Measurements from ENCODE around the gene PRDM13. TPM values are rescaled to one million over a fixed set of nuclear protein-coding genes. Genes with fewer than 3 reads are reported as not detected.

Gene PRDM13
- total and polyA plus RNA-seq, 12 donors, result not detected

DNA sequence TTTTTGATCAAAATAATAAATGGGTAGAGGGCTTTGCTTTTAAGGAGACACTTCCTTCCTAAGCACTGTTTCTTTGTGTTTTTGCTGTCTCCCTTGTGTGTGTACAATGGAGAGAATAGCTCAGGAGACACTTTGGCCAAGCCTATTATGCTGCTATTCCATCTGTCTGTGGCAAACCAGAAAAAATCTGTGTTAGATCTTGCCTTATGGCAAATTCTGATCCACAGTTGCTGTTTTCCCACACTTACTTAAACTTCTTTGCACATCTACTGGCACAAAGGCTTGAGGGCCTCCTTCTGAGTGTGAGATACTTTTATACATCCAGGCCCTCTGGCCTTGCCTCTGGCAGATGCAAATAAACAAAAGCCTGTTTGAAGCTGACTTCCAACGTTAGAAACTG, 53.6 kb downstream of the PRDM13 start:
- no peak for DNase-seq
- no peaks in the 10 kb centered on the region for H3K4me1 ChIP-seq (replicated peaks in 1 of 2)
- intact Hi-C loops (cut with DNase I), result no loop called here
- H3K27me3 ChIP-seq, result no peaks in the 10 kb centered on the region
- WGBS, 4 donors, result 0 to 20% (median 9%) methylated on average over 1 of the region's 1 CpG
- no peak overlapping the region for H3K4me3 ChIP-seq
- TF ChIP-seq CTCF (IDR thresholded peaks at IDR 0.05), result no peak
- no peak for TF ChIP-seq POLR2A (IDR thresholded peaks at IDR 0.05)
- no peak overlapping the region for H3K27ac ChIP-seq
- no peaks in the 10 kb centered on the region for H3K36me3 ChIP-seq (replicated peaks in 1 of 2)
- H3K9me3 ChIP-seq (replicated peaks in 1 of 3), result no peaks in the 10 kb centered on the region

DNA sequence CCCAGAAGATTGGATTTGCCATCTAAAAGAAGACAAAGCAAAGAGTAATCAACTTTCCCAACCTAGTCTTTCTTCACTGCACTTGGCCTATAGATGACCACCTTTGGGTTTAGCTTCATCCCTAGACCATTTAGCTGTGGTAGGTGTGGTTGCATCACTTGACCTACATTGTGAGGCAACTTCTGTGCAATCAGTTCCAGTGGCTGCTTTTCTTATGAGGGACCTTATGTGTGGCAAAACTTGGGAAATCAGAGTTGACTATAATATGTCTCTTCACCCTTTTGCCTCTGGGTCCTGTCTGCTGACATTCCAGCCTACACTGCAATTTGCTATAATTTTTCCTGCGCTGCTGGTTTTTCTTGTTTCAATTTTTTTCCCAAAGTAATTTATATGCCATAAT, 55.2 kb downstream of the PRDM13 start:
- intact Hi-C loops (cut with DNase I), result no loop called here
- TF ChIP-seq CTCF (IDR thresholded peaks at IDR 0.05) (no peak), POLR2A (IDR thresholded peaks at IDR 0.05) (no peak)
- no peaks in the 10 kb centered on the region for H3K27me3 ChIP-seq
- H3K9me3 ChIP-seq (replicated peaks in 1 of 3), result no peaks in the 10 kb centered on the region
- no peak for DNase-seq
- no peak overlapping the region for H3K27ac ChIP-seq
- 91 to 98% (median 94%) methylated on average over 1 of the region's 1 CpG for WGBS, 4 donors
- H3K4me1 ChIP-seq (replicated peaks in 1 of 2), result no peaks in the 10 kb centered on the region
- no peak overlapping the region for H3K4me3 ChIP-seq
- H3K36me3 ChIP-seq (replicated peaks in 1 of 2), result no peaks in the 10 kb centered on the region

DNA sequence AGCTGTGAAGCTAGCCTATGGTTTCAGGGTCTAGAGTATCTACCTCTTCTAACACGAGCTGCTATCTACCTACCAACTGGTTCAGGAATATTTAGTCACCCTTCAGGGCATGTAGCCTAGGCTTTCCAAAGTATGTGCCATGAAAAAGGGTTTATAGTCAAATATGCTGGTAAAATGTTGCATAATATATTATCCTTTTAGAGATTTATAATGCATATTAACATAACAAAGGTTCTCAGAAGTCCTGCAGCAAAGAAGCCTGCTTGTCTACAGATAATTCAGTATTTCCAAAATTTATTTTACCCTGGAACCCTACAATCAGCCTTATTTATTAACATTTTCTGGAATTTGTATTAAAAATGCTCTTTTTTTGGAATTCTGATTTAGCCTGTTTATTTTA, 56.0 kb downstream of the PRDM13 start:
- H3K27ac ChIP-seq, result no peak overlapping the region
- no peak for DNase-seq
- 44 to 58% (median 53%) methylated on average over 1 of the region's 1 CpG for WGBS, 4 donors
- no peaks in the 10 kb centered on the region for H3K27me3 ChIP-seq
- no peak overlapping the region for H3K4me3 ChIP-seq
- H3K36me3 ChIP-seq (replicated peaks in 1 of 2), result no peaks in the 10 kb centered on the region
- intact Hi-C loops (cut with DNase I), result no loop called here
- no peaks in the 10 kb centered on the region for H3K4me1 ChIP-seq (replicated peaks in 1 of 2)
- no peaks in the 10 kb centered on the region for H3K9me3 ChIP-seq (replicated peaks in 1 of 3)
- TF ChIP-seq CTCF (IDR thresholded peaks at IDR 0.05) (no peak), POLR2A (IDR thresholded peaks at IDR 0.05) (no peak)

Small RNA genes lying within 50 kb of the gene (small RNA-seq; reads per million reads assigned to genes)
- 0 reads per million in 2 donors for gene RF00019

Other genes with a start within 250 kb of the PRDM13 start
- 10 to 100 TPM in 2 of 9 donors, 1 to 10 TPM in 7; 2.9 to 12.0 (median 8.7) TPM for gene COQ3, start 212.6 kb upstream of the PRDM13 start, total RNA-seq
- 10 to 100 TPM; 18.8 to 25.8 (median 20.5) TPM for gene COQ3, start 212.6 kb upstream of the PRDM13 start, polyA plus RNA-seq
- 100 to 1,000 TPM in 3 of 9 donors, 10 to 100 TPM in 6; 25.6 to 160 (median 86.4) TPM for gene PNISR, start 181.5 kb upstream of the PRDM13 start, total RNA-seq
- 100 to 1,000 TPM in 1 of 3 donors, 10 to 100 TPM in 2; 73.5 to 161 (median 95.5) TPM for gene PNISR, start 181.5 kb upstream of the PRDM13 start, polyA plus RNA-seq
- 10 to 100 TPM in 3 of 9 donors, 1 to 10 TPM in 6; 2.4 to 13.7 (median 8.2) TPM for gene USP45, start 91.4 kb upstream of the PRDM13 start, total RNA-seq
- 1 to 10 TPM; 3.3 to 7.0 (median 5.7) TPM for gene USP45, start 91.4 kb upstream of the PRDM13 start, polyA plus RNA-seq
- 10 to 100 TPM; 30.5 to 87.2 (median 56.4) TPM for gene CCNC, start 38.2 kb upstream of the PRDM13 start, total RNA-seq
- gene CCNC, start 38.2 kb upstream of the PRDM13 start, polyA plus RNA-seq, result 10 to 100 TPM; 18.7 to 80.2 (median 28.5) TPM

Data from adrenal gland (tissue), 12 donors.